NCI-H1105 treated with DMSO at 0.1 percent for 48 hours (cell line): ENCODE measurements around the gene CDON.
"Not testable (repeated sequence)": the region's sequence is repeated elsewhere in the genome, so short reads cannot be mapped to it uniquely, and the experiment has no call there.

ENCODE experiments used
- DNase-seq: peaks from one replicate; lab custom pipeline; 2025; lab: John Stamatoyannopoulos, UW

The CDON gene

DNA sequence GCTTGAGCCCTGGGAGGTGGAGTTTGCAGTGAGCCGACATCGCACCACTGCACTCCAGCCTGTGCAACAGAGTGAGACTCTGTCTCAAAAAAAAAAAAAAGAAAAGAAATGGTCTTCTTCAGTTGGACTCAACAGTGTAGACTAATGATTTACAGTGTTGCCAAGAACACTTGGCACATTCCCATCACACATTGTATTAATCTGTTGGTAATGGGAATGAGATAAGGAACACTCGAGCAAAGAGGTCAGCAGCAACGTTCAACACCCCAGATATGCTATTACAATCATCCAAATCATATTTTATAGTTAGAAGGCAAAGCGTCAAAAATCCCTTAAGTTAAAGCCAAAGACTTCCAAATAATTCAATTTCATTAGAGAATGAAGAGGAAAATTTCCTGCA lies 14.5 kb downstream of the CDON start:
- no peak for DNase-seq

DNA sequence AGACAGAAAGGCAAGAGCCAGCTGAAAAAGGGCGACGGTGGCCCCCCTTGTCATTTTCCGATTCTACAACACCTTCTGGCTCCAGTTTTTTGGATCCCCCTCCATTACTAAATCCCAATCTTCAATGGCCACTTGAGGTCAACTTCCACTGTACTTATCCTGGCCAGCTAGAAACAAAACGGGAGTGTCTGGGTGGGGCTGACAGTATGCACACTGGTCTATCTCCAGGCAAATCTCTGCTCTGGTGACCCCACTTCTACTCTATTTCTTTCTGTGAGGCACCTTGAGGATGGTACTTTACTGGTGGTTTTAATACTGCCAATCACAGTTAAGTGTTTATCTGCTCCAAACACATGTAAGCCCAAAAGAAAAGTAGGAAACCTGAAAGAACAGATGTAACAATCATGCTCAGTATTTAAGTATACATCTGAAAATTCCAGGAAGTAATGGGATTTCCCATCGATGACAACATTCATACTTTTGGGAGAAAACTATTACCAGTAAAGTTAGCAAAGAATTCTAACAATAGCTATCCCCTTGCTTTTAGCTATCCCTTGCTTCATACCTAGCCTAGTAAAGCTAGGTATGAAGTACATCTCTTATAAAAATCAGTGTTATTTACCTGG lies 16.0 kb downstream of the CDON start:
- DNase-seq = no peak

DNA sequence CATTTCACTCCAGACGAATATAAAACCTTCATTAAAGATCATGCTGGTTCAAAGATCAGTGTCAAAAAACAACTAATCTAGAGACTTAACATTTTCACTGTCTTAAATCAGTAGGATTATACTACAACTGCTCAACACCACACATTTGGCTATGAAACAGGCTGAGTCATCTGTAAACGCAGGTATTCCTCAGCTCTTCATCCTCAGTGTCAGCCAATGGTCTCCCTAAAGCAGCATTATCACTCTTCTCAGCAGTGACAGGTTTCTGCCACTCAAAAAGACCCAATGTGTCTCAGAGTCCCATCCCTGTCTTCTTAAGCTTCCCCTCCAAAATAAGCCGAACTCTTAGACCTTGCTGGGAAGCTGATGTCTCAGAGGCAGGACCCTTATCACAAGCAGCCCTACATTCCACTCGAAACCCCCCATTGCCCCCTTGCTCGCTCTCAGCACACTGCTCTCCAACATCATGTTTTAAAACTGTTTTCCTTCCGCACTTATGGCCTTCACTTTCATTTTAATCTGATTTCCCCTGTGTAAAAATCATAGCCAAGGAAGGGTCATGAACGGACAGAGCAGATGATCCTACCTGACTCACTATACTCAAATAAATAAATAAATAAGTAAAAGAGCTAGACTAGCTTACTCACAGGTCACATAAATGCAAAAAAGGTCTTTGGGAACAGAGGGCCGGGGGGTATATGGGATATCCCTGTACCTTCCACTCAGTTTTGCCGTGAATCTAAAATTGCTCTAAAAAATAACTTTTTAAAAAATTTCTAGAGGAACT lies 23.0 kb downstream of the CDON start:
- no peak for DNase-seq

DNA sequence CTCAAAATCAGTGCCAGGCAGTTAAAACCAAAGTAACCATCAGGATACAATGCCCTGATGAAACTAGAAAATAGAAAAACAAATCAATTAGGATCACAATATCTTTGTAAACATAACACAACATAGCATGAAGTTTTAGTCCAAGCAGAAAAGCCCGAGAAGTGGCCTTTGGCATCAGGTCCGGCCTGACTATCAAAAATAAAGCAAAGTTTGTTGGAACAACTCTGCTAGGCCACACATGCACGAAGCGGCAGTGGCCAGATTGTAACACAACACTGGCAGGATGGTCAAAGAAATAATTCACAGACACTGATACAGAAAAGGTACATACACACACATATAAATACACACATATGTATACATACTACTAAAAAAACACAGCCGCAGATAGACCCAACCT lies 26.9 kb downstream of the CDON start:
- DNase-seq = no peak

DNA sequence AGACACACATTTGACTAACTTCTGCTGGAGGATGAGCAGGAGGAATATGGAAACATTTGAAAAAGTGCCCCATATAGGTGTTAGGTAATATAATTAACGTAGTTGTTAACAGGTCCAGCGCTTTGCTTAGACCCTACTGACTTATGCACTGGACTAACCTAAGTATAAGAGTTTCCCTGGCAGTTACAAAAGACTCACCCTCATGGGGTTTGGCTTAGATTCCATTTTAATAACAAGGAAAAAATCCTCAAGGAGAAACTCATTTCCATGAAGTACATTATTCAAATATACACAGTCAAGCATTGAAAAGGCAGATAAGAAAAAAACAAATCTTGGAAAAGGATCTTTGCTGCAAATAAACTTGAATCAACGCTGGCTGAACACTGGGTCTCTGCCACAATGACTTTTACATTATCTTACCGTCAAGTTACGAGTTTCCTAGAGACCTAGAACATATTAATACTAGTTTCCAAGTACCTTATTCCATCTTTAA lies 27.7 kb downstream of the CDON start:
- no peak for DNase-seq

DNA sequence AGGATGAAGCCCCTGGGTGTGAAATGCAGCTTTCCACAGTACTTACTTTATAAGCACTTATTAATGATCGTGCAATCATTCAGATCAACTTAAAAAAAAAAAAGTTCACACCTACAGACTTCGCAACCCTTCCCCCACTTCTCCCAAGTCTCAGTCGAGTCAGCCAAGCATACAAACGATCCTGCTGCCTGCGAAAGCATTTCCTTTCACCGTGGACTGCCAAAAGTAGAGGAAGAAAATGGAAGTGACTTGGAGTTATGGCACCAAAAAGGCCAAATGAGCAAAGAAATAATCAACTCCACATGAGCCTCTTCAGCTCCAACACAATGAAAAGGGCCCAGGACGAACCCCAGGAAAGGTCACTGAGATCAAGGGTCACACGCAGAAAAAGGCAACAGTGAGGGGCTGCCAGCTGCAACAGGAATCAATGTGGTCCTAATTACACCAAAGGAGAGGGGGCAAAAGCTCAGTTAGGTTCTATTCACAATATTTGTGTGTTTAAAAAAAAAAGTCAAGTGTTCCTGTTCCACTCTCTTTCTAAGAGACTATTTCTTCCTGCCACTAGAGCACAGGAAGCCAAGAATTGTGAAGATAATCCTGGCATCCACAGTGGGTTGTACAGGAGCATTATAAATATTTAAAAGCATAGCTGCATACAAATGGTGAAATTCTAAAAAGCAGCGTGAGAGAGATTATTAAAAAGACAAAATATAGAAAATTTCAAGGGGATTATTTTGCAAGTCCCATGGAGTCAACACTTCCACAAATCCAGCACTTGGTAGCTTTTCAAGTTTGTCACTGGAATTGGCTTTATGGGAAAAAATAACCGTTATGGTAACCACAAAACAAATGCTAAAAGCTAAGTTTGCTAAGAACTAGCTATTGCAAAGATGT lies 28.4 kb downstream of the CDON start:
- DNase-seq = no peak

DNA sequence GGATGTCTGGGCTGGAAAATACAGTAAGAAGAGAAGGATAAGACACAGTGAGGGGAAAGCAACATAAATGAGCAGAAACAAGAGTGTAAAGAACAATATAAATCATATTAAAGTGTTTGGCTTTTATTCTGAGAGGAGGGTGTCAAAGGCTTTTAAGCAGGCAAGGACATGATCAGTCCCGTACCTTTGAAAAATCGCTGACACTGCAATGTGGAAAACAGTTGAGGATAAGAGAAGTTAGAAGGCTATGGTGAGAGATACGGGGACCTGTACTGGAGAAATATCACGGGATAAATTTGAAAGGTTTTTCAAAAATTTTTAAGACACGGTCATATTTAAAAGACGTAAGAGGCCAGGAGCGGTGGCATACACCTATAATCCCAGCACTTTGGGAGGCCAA lies 30.3 kb downstream of the CDON start:
- no peak for DNase-seq

DNA sequence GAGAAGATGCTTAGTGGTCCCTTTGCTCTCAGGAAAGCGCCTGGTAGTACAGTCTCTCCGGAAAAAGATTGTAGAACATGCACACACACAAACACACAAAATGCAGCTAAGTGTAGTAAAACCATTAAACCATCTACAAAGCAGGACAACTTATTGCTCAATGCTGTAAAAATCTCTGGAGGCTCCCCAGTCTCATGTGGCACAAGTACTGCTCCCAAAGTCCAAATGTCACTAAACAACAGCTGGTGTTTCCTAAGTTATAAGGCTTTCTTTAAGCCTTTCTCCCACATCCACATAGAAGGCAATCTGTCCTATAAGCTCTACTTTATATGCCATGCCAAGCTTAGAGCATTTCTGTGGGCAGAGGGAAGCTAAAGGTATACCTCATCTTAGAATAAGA lies 32.9 kb downstream of the CDON start:
- DNase-seq = no peak

DNA sequence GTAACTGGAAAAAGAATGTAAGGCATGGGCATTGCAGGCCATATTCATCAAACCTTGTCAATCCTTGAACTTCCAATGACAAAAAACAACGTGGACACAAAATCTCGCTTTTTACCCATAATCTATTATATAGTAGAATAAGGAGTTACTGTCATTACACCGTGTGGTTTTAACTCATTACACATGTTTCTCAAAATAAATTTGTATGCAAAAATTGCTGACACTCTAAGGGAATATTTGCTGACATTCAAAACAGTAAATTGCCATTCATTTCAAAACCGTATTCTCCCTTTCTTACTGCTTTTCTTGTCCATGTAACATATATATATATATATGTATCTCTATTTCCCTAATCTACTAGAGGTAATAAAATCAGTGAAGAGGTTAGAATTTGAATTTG lies 33.4 kb downstream of the CDON start:
- no peak for DNase-seq

DNA sequence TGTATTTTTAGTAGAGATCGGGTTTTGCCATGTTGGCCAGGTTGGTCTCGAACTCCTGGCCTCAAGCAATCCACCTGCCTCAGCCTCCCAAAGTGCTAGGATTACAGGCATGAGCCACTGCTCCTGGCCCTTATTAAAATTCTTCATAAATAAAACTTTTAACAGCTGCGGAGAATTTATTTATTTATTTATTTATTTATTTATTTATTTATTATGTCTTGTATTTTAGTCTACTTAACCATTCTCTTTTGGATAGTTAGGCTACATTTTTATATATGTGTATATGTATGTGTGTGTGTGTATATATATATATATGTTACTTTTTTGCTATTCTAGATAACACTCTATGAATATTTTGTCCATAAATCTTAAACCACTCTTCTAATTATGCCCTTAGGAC lies 34.1 kb downstream of the CDON start:
- not testable (repeated sequence) for DNase-seq

DNA sequence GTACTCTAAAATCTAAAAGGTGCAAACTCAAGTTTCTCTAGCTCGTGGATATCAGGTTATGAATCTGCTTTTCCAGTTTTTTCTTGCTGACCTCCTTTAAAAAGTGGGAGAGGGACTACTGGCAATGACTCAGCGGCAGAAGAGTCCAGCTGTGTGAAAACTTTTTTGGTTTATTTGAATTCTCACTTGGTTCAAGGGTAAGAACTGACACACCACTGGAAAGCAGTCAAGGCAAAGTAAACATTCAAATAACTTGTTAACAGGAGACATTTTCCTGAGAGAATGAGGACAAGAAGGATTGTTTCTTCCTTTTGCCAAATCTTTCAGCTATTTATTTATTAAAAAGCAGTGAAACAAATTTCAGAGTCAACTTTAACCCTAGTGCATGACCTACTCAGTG lies 36.1 kb downstream of the CDON start:
- DNase-seq = no peak

DNA sequence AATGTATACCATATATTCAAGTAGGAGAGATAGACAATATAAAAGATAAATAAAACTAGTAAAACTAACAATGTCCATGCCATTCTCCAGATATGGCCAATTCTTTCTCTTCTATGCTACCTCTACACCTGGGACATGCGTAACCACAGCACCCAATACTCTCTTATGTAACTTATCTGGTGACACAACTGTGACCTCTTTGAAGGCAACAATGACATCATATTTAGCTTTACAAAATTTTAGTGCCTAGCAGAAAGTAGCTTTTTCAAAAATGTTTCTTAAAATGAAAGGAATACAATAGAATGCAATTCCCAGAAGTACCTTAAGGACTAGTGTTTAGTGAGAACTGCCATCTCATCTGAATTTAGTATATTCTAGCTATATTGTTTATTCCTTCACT lies 36.8 kb downstream of the CDON start:
- no peak for DNase-seq

DNA sequence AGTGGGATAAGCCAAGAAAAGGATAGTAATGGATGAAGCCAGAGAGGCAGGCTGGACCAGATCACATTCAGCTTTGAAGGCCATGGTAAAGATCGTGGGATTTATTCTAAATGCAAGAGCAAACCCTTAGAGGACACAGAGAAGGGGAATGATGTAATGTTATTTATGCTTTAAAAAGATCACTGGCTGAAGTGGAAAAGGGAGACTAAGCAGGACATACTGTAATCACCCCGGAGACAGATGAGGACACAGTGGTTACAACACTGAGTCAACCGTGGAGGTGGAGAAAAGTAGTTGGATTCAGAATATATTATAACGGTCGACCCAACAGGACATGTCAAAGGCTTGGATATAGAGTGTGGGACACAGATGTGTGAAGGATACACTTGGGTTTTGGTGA lies 38.5 kb downstream of the CDON start:
- DNase-seq = no peak

DNA sequence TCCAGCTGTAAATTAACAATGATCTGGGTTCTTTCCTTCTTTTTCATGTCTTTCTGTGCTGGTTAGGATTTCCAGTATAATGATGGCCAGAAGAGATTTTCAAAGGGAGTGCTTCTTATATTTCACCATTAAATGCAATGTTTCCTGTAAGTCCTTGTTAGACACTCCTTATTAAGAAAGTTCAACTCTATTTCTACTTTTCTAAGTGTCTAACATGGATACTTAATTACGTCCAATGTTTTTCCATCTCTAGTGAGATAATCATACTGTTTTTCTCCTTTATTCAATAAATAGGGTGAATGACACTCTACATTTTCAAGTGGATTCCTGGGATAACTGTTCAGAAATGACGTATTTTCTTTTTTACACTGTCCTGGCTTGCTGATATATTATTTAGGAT lies 49.8 kb downstream of the CDON start:
- no peak for DNase-seq

DNA sequence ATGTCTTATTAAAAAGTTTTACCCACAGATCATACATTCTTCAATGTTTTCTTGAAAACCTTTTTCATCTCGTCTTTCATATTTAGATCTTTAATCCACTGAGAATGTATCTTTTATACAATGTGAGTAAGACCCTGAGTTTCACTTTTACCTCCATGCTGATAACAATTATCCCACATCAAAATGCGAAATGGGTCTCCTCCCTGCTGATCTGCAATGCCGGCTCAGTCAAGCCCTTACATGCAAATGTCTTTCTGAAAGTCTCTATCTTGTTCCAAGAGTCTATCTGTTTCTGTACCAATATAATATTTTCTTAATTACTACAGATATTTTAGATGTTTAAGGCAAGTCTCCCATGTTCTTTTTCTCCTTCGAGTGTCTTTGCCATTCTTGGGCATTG lies 50.9 kb downstream of the CDON start:
- DNase-seq = no peak

DNA sequence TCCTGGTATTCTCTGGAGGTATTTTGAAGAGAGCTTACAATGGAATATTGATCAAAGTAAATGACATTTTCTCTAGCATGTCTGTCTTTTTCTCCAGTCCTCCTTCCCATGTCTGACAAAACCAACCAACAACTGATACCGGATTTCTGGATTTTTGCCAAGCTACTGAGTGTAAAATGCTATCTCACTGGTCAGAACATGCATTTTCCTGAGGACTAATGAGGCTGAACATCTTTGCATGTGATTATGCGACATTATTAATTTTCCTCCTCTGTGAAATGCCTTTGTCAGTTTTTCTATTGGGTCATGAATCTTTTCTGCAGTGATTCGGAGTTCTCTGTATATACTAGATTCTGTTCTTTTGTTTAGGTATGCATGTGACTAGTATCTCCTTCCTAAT lies 51.4 kb downstream of the CDON start:
- DNase-seq = peak; percentile 73

DNA sequence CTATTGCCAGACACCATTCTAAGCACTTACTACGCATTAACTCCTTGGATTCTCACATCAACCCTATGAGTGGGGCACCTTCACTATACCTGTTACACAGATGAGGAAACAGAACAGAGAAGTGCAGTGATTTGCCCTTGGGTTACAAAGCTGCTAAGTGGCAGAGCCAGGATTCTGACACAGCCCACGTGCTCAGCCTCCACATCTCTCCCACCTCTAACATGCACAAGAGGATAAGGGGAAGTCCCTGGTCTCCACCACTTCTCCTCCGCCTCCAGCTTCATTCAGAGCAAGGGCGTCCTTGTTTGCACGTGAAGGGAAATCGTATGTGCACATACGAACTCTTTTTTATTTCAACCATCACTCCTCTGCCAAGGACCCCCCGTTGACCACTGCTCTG lies 53.7 kb downstream of the CDON start:
- no peak for DNase-seq

DNA sequence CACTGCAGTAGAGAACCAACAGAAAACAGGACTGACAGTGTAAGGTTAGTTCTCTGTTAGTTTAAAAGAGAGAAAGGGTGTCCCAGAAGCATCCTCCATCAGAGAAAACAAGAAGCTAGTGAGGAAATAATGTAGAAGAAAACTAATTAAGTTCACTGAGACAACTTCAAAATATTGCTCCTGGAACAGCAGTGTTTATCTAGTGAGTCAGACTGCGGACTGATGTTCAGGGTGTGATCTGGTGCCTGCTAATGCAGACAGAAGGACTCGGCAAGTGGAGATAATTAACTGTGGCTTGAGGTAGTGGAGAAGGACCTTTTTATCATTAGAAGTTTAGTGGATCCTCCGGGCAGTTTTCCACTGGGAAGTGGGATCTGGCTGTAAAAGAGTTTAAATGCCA lies 55.4 kb downstream of the CDON start:
- DNase-seq = no peak

DNA sequence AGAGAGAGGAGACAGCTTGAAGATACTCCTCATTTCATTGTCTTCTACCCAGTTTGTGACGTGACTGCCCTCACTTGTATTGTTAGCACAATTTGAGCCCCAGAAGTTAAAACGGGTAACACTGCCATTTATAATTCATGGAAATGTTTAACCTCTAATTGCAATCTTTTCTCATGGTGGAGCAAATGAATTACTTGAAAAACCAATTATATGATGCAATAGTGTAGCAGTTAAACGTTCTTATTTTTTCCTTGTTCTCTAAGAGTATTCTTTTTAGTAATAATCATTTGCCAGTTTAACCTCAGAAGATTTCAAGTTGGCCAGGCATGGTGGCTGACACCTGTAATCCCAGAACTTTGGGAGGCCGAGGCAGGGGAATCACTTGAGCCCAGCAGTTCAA lies 56.6 kb downstream of the CDON start:
- no peak for DNase-seq

DNA sequence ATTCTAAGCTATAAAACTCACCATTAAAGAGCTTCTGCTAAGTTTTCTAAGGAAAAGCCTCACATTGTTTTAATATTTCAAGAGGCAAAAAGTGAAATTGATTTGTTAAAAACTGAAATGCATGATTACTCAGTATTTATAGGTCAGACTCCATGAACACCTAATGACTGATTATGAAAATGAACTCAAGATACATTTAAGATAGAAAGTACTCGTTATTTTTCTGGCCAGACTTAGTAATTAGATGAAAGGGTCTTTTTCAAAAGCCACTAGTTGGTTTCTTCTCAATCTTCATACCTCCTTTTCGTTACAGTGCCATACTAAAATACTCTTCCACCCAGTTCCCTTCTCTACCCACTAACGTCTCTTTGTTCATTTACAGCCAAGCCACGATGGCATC lies 60.5 kb downstream of the CDON start:
- DNase-seq = no peak

DNA sequence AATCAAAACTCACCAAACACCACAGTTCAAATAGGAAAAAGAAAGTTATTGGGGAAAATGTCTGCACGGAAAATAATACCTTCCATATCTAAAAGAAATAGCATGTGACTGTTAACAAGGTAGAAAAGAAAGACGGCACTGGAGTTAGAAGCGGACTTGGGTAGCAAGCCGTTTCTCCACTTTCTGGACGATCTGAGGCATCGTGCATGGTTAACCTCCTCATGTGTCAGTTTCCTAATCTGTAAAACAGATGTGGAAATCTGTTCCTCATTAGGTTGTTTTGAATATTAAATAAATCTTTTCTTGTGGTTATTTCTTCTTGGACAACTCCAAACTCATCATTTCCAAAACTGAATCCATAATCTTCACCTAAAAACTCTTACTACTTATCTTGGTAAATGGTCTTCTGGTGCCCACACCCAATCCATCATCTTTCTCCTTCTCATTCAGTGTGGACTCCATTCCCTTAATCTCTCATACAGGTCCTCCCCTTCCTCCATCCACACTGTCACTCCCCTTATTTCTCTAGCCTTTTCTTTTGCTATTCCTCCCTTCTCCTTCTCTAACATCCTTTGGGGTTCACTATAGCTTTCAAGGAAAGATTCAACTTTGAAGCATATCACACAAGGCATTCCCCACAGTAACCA lies 63.3 kb downstream of the CDON start:
- DNase-seq = no peak

DNA sequence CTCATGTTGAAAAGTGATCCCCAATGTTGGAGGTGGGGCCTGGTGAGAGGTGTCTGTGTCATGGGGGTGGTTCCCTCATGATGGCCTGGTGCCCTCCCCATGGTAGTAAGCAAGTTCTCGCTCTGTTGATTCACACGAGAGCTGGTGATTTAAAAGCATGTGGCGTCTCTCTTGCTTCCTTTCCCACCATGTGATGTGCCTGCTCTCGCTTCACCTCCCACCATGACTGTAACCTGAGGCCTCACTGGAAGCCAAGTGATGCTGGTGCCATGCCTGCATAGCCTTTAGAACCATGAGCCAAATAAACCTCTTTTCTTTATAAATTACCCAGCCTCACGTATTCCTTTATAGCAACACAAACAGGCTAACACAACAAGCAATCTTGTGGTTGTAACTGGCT lies 64.4 kb downstream of the CDON start:
- no peak for DNase-seq
